ENCODE data around the gene APOBEC4. TPM values are rescaled to one million over a fixed set of nuclear protein-coding genes. Genes with fewer than 3 reads are reported as not detected.

Gene APOBEC4
- total and polyA plus RNA-seq, 2 of the 8 experiments (the other 6 are each of a cell fraction or from before 2014, with no cell fraction given) = not detected

GRCh38 chr1:183676586-183677189 is 23.6 kb upstream of the APOBEC4 start (continued):
- TF ChIP-seq TAF7 (optimal IDR thresholded peaks at IDR 0.05; ENCODE audit: borderline replicate concordance, low read depth, low read length) = no peak
- no peak for TF ChIP-seq TAF1 (IDR thresholded peaks at IDR 0.05; ENCODE audit: low read depth, low read length)
- TF ChIP-seq POLR2AphosphoS5 (IDR thresholded peaks at IDR 0.05; ENCODE audit: low read depth, low read length) = no peak
